Measurements from ENCODE around the gene SCAMP4.

DNA sequence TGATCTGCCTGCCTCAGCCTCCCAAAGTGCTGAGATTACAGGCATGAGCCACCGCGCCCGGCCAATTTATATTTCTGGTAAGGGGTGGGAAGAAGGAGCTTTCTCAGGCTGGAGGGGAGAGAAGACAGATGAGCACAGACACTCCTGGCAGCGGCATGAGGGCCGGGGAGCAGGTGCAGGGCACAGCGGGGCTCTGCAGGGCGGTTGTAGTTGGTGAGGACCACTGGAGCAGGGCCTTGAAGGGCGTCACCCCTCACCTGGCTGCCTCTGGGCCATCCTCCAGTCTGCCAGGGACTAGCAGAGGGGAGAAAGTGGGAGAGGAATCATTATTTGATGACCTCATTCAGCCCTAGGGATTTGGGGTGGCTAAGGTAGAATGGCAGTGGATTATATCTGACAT lies 27.2 kb downstream of the SCAMP4 start:
- TF ChIP-seq, protein P1, sequence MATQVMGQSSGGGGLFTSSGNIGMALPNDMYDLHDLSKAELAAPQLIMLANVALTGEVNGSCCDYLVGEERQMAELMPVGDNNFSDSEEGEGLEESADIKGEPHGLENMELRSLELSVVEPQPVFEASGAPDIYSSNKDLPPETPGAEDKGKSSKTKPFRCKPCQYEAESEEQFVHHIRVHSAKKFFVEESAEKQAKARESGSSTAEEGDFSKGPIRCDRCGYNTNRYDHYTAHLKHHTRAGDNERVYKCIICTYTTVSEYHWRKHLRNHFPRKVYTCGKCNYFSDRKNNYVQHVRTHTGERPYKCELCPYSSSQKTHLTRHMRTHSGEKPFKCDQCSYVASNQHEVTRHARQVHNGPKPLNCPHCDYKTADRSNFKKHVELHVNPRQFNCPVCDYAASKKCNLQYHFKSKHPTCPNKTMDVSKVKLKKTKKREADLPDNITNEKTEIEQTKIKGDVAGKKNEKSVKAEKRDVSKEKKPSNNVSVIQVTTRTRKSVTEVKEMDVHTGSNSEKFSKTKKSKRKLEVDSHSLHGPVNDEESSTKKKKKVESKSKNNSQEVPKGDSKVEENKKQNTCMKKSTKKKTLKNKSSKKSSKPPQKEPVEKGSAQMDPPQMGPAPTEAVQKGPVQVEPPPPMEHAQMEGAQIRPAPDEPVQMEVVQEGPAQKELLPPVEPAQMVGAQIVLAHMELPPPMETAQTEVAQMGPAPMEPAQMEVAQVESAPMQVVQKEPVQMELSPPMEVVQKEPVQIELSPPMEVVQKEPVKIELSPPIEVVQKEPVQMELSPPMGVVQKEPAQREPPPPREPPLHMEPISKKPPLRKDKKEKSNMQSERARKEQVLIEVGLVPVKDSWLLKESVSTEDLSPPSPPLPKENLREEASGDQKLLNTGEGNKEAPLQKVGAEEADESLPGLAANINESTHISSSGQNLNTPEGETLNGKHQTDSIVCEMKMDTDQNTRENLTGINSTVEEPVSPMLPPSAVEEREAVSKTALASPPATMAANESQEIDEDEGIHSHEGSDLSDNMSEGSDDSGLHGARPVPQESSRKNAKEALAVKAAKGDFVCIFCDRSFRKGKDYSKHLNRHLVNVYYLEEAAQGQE (IDR thresholded peaks at IDR 0.05; ENCODE audit: insufficient read depth in 1 of 2, low read depth in 2 of 2, low read length in 2 of 2), result no peak
- no peak for TF ChIP-seq POLR2AphosphoS5 (IDR thresholded peaks at IDR 0.05; ENCODE audit: low read depth, low read length)
